A549 treated with GW870086 at 1 μM for 4 hours (cell line): ENCODE measurements around the gene PLSCR3. TPM values are rescaled to one million over a fixed set of nuclear protein-coding genes. Genes with fewer than 3 reads are reported as not detected.

Source experiments
- total RNA-seq: library from RNA; stranded (reverse); fragments of 200-300 nt; extraction: Qiagen RNA extraction; gene quantifications from 5 replicates; pipeline ENCODE4 v1.2.3, GENCODE V29; 2022; ENCODE audit warnings: low read depth

The PLSCR3 gene
- total RNA-seq: 38.1 to 44.3 TPM (median 41.3 TPM) in 5 replicates

DNA sequence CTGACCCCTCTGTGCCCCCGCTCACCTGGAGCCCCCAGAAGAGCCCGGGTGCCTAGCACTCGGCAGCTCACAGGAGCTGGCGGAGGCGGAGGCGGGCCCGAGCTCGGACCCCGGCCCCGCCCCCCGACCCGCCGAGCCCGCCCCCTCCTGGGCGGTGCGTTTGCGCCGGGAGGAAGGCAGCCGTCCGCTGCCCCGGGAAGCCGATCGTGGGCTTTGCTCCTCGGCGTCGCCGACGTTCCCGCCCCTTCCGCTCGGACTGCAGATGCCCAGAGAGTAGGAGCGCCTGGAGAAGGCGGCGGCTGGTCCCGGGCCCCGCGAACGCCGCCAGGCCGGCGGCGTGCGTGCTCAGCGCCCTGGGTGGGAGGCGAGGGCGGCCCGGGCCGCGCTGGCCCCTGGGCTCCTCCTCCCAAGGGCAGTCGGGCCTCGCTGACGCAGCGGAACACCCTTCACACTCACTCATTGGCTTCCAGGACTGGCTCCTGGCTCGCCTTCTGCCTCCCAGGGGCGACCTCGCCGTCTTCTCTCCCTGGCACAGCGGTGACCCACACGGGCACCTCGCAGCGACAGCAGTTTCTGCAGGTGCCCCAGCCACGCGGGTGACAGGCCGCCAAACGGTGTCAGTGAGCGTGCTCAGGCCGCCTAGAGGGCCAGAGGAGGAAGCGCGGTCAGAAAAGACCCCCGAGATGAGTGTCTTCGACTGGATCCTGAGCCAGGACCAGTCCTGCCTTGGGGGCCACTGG, at the start of gene PLSCR3:
Gene PLSCR3, minus strand, starts transcription at position 74 of the 740 bp plus-strand sequence. CDS start 415 bp downstream, outside the sequence.

GRCh38 chr17:7439462-7440112, 45.3 kb upstream of the PLSCR3 start, which contains the start of gene FGF11:
FGF11 (plus strand) TSS chr17:7439512; CDS start chr17:7439621, 109 bp downstream.

GRCh38 chr17:7428557-7428956, 34.2 kb upstream of the PLSCR3 start, which contains the start of gene SPEM3:
SPEM3 (plus strand) TSS chr17:7428857; CDS start chr17:7428903, 46 bp downstream.

GRCh38 chr17:7425316-7425715, 31.0 kb upstream of the PLSCR3 start, which contains the start of gene SPEM2:
SPEM2 (plus strand) TSS chr17:7425616; CDS start chr17:7425689, 73 bp downstream.

GRCh38 chr17:7419819-7420610, 25.7 kb upstream of the PLSCR3 start, which contains the start of gene SPEM1:
SPEM1 (plus strand) TSS chr17:7420324; CDS start chr17:7420385, 61 bp downstream.

DNA sequence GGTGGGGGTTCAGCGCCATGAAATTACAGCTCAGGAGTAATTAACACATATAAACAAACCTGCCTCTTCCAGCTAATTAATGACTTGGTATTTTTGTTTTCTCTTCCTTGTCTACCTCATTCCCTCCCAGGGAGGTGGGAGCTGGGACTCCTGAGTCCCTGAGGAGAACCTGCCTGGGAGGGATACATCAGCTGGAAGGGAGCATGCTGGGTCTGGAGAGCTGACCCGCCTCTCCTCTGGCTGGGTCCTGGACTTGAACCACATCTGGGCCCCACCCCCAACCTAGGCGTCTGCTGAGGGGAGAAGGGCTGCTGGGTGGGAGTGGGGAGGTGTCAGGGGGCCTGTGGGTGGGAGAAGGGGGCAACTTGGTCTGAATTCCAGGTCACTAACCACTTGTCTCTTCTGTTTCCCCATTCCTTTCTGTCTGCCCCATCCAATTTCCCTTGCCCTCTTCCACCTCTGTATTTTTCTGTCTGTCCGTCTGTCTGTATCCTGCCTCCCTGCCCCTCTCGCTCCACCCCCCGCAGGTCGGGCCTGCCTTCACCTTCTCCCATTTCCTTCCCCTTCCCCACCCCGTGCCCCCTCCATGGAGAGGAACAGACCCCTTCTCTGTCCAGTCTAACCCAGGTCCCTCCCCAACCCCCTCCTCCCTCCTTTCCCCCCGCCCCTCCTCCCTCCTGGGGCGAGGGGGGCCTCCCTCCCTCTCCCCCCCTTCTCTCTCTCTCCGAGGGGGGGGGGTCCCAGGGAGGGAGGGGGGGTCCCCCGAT, 13.3 kb upstream of the PLSCR3 start, which contains the start of gene NLGN2:
Gene NLGN2, plus strand, starts transcription at position 361 of the 767 bp plus-strand sequence. CDS start 411 bp downstream, outside the sequence.

DNA sequence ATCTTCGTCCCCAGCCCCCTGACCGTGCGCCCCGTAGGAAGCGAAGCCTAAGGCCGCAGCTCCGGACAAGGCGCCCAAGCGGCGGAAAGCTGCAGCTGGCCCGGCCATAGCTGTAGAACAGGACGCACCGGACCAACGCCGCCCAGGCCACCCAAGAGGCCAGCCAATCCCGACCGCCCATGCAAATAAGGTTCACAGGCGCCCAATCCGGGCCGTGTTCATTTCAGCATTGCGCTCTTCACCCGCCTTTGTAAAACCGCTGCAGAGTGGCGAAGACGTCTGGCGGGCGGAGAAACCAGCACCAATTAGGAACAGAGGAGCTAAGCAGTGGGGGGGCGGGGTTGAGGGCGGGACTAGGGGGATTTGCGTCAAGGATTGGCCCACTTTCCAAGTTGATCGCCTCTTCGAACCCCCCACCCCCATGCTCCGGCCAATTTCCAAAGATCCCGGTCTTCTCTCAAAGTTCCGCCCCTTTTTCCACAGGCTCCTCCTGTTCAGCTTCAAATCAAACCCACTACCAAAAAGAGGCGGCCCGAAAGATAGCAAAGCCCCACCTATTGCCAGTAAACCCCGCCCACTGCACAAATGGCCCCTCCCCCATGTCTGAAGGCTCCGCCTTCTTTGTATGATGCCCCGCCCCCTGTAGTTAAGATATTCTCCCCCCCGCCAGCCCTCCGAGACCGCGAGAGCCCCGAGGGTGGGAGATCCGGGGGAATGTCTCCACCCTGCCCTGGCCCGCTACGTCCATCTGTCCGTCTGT, 9.8 kb upstream of the PLSCR3 start, which contains the start of gene TMEM256:
Gene TMEM256, minus strand, starts transcription at position 121 of the 760 bp plus-strand sequence. Its CDS starts 13 bp downstream, at position 108.

DNA sequence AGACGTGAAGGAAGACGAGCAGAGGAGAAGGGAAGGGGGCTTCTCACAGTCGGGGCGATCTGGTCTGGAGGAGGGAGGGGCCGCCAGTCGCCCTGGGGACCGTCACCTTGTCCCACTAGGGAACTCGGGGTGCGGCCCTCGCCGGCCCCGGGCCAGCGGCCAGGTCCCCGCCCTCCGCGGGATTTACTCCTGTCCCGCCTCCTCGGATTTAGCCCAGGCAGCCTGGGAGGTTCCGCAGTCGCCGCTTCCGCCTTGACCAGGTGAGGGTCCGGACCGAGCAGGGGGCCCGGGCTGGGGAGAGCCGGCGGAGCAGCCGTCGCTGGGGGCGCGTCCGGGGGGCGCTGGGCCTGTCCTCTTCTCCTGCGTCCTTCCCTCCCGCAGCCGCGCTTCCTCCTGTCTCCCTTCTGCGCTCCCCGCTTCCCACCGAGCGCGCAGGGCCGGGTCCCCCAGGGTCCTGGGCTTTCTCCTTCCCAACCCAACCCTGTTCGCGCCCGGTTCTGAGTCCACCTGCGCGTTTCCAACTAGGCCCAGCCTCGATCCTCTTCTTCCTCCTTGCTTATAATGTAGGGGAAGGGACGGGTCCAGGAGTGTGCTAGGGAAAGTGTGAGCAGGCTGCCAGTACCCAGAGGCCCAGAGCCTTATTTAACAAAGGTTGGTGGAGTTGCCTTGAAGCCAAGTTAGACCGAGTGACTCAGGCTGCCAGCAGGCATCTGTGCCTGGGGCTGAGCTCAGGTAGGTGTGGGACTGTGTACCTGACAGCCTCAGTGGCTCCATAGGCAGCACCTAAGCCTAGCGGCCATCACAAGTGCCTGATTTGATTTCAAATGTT, 13.3 kb downstream of the PLSCR3 start, which contains the start of gene TNK1:
Gene TNK1, plus strand, starts transcription at position 235 of the 829 bp plus-strand sequence. CDS start 1,838 bp downstream, outside the sequence.

DNA sequence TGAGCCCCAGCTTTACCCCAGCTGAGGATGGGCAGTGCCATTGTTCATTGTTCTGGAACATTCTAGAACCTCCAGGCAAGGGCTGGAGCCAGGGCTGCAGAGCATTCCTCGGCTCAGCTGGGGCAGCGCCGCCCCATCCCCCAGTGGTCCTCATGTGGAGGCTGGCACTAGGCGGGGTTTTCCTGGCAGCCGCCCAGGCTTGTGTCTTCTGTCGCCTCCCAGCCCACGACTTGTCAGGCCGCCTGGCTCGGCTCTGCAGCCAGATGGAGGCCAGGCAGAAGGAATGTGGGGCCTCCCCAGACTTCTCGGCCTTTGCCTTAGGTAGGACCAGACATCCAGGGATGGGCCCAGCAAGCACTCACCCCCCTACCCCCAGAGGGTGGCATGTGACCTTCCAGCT, 39.3 kb downstream of the PLSCR3 start, which contains the start of gene TMEM95:
Gene TMEM95, plus strand, starts transcription at position 104 of the 400 bp plus-strand sequence. Its CDS starts 49 bp downstream, at position 153.

DNA sequence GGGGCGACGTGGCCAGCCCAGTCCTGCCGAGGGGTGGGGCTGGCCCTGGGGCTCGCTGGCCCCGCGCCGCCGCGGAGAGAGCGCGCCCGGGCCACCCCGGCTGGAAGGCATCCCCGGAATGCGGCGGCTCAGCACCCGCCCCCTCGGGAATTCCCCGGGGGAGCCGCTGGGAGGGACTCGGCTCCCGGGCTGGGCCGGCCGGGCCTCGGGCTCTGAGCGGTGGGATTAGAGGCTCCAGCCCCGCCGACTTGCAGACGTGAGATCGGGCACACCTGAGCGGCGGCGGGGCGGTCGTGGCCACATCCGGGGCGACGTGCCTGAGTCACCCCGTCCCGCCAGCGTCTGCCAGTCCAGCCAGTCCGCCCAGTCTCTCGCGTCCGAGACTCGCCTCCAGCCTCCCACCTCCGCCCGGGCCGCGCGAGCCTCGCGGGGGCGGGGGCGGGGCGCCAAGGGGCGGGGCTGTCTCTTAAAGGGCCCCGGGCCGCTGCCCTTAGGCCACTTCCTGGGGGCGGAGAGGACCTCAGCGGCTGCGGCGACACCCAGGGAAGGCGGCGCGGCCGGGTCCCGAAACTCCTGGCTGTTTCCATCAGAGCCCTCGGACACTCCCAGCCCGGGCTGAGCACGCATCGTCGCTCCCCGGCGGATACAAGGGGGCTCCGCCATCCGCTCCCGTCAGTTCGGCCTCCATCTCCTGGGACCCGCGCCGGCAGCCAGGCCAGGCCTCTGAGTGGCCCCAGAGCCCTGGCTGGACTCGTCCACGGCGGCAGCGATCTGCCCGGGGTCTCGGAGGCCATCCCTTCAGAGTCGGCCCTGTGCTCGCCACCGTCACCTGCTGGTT, 42.4 kb downstream of the PLSCR3 start, which contains the start of gene KCTD11:
Gene KCTD11, plus strand, starts transcription at position 498 of the 838 bp plus-strand sequence.

Other genes with a start within 250 kb of the PLSCR3 start
- gene ASGR1, start 215.2 kb downstream of the PLSCR3 start, total RNA-seq: 0.78 to 1.4 TPM (median 0.87 TPM) in 5 replicates
- 4.8 to 8.2 TPM (median 6.7 TPM) in 5 replicates for gene DLG4, start 174.7 kb downstream of the PLSCR3 start, total RNA-seq
- 328 to 426 TPM (median 419 TPM) in 5 replicates for gene ACADVL, start 174.6 kb downstream of the PLSCR3 start, total RNA-seq
- gene DVL2, start 160.0 kb downstream of the PLSCR3 start, total RNA-seq: 31.8 to 38.4 TPM (median 37.3 TPM) in 5 replicates
- gene PHF23, start 155.1 kb downstream of the PLSCR3 start, total RNA-seq: 80.8 to 113 TPM (median 94.7 TPM) in 5 replicates
- 629 to 795 TPM (median 688 TPM) in 5 replicates for gene GABARAP, start 152.1 kb downstream of the PLSCR3 start, total RNA-seq
- gene CTDNEP1, start 142.8 kb downstream of the PLSCR3 start, total RNA-seq: 209 to 247 TPM (median 236 TPM) in 5 replicates
- 124 to 134 TPM (median 126 TPM) in 5 replicates for gene ELP5, start 142.3 kb downstream of the PLSCR3 start, total RNA-seq
- 1.7 to 2.5 TPM (median 2.1 TPM) in 5 replicates for gene CLDN7, start 132.0 kb downstream of the PLSCR3 start, total RNA-seq
- gene SLC2A4, start 112.8 kb downstream of the PLSCR3 start, total RNA-seq: 0.17 to 0.64 TPM (median 0.45 TPM) in 5 replicates
- 0.22 to 0.91 TPM (median 0.52 TPM) in 5 replicates for gene YBX2, start 99.9 kb downstream of the PLSCR3 start, total RNA-seq
- gene EIF5A, start 86.9 kb downstream of the PLSCR3 start, total RNA-seq: 1,622 to 1,789 TPM (median 1,677 TPM) in 5 replicates
- gene GPS2, start 79.2 kb downstream of the PLSCR3 start, total RNA-seq: 84.7 to 101 TPM (median 95.3 TPM) in 5 replicates
- gene NEURL4, start 65.2 kb downstream of the PLSCR3 start, total RNA-seq: 25.3 to 31.6 TPM (median 30.1 TPM) in 5 replicates
- 1.7 to 5.4 TPM (median 3.1 TPM) in 5 replicates for gene ACAP1, start 58.0 kb downstream of the PLSCR3 start, total RNA-seq
- 9.4 to 13.4 TPM (median 10.7 TPM) in 5 replicates for gene KCTD11, start 42.4 kb downstream of the PLSCR3 start, total RNA-seq
- gene TMEM95, start 39.4 kb downstream of the PLSCR3 start, total RNA-seq: not detected in 5 replicates
- 1.4 to 2.0 TPM (median 1.5 TPM) in 5 replicates for gene TNK1, start 13.4 kb downstream of the PLSCR3 start, total RNA-seq
- gene TMEM256, start 9.6 kb upstream of the PLSCR3 start, total RNA-seq: 202 to 227 TPM (median 216 TPM) in 5 replicates
- 13.2 to 18.5 TPM (median 17.1 TPM) in 5 replicates for gene NLGN2, start 13.3 kb upstream of the PLSCR3 start, total RNA-seq
- 0.14 TPM in 1 of 5 replicates, not detected in the others for gene SPEM1, start 25.8 kb upstream of the PLSCR3 start, total RNA-seq
- 0.14 TPM in 1 of 5 replicates, not detected in the others for gene SPEM2, start 31.1 kb upstream of the PLSCR3 start, total RNA-seq
- gene SPEM3, start 34.3 kb upstream of the PLSCR3 start, total RNA-seq: not detected in 5 replicates
- 10.2 to 13.7 TPM (median 12.1 TPM) in 5 replicates for gene TMEM102, start 40.9 kb upstream of the PLSCR3 start, total RNA-seq
- gene FGF11, start 45.0 kb upstream of the PLSCR3 start, total RNA-seq: 0.43 to 1.3 TPM (median 1.1 TPM) in 5 replicates
- 7.3 to 11.0 TPM (median 9.1 TPM) in 5 replicates for gene CHRNB1, start 50.5 kb upstream of the PLSCR3 start, total RNA-seq
- gene ZBTB4, start 85.1 kb upstream of the PLSCR3 start, total RNA-seq: 18.5 to 23.4 TPM (median 22.7 TPM) in 5 replicates
- gene SLC35G6, start 86.9 kb upstream of the PLSCR3 start, total RNA-seq: not detected in 5 replicates
- gene POLR2A, start 89.8 kb upstream of the PLSCR3 start, total RNA-seq: 63.4 to 76.8 TPM (median 71.8 TPM) in 5 replicates
- gene TNFSF12, start 154.5 kb upstream of the PLSCR3 start, total RNA-seq: 9.1 to 12.2 TPM (median 10.8 TPM) in 5 replicates
- 0.37 to 1.1 TPM (median 0.87 TPM) in 5 replicates for gene TNFSF13, start 164.2 kb upstream of the PLSCR3 start, total RNA-seq
- 85.2 to 101 TPM (median 93.8 TPM) in 5 replicates for gene SENP3, start 167.4 kb upstream of the PLSCR3 start, total RNA-seq
- gene CD68, start 185.1 kb upstream of the PLSCR3 start, total RNA-seq: 25.6 to 35.0 TPM (median 28.2 TPM) in 5 replicates
- gene MPDU1, start 189.3 kb upstream of the PLSCR3 start, total RNA-seq: 112 to 145 TPM (median 126 TPM) in 5 replicates
- gene SOX15, start 195.6 kb upstream of the PLSCR3 start, total RNA-seq: 0.13 to 0.30 TPM (median 0.14 TPM) in 5 replicates
- gene FXR2, start 220.4 kb upstream of the PLSCR3 start, total RNA-seq: 44.0 to 59.8 TPM (median 56.2 TPM) in 5 replicates
- 65.1 to 91.4 TPM (median 81.4 TPM) in 5 replicates for gene SAT2, start 233.3 kb upstream of the PLSCR3 start, total RNA-seq
- 0.29 to 1.1 TPM (median 0.42 TPM) in 5 replicates for gene SHBG, start 235.6 kb upstream of the PLSCR3 start, total RNA-seq